ENCODE results near the gene TOMM7. TPM values are rescaled to one million over a fixed set of nuclear protein-coding genes. Genes with fewer than 3 reads are reported as not detected.
"Not testable (repeated sequence)": the region's sequence is repeated elsewhere in the genome, so short reads cannot be mapped to it uniquely, and the experiment has no call there.

Gene TOMM7
- total and polyA plus RNA-seq, 12 donors, result 94.2 to 574 (median 275) TPM

GRCh38 chr7:22805227-22805626 lies 17.4 kb downstream of the TOMM7 start:
- Histone ChIP-seq H3K9me3 (replicated peaks in 1 of 3) (no peaks in the 10 kb centered on the region), H3K4me3 (no peak overlapping the region), H3K4me1 (replicated peaks in 1 of 2) (no peaks in the 10 kb centered on the region), H3K27me3 (no peaks in the 10 kb centered on the region), H3K27ac (no peak overlapping the region), H3K36me3 (replicated peaks in 1 of 2) (no peaks in the 10 kb centered on the region)
- WGBS, 4 donors, result 85 to 92% (median 88%) methylated on average over 2 of the region's 2 CpGs
- TF ChIP-seq POLR2A (IDR thresholded peaks at IDR 0.05), result no peak
- TF ChIP-seq CTCF (IDR thresholded peaks at IDR 0.05), result no peak
- intact Hi-C loops (cut with DNase I), result no loop called here
- DNase-seq, result no peak

- 80 to 87% (median 82%) methylated on average over 4 of the region's 4 CpGs for WGBS, 4 donors
- intact Hi-C loops (cut with DNase I); H3K9me3 ChIP-seq (replicated peaks in 1 of 3); H3K4me1 ChIP-seq (replicated peaks in 1 of 2); DNase-seq; H3K27me3 ChIP-seq; H3K4me3 ChIP-seq; H3K27ac ChIP-seq; H3K36me3 ChIP-seq (replicated peaks in 1 of 2): not testable (repeated sequence)
Measured at GRCh38 chr7:22802831-22803230, 19.8 kb downstream of the TOMM7 start.

DNA sequence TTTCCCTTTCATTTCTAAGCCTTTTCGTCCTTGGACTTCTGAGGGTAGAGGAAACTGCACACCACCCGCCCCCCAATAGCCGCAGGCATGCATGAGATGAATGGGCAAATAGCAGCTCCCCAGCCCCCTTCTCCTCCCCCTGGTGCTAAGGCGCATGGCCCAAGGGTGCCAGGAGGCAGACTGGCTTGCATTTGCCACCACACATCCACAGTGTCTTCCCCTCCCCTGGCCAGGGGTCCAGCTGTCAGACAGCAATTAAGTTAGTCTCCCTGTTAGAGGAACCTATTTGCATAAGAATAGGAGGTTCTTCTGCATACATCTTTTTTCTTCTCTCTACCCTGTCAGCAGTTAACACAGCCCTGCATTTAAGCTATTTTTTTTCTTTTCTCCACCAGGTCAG lies 20.2 kb downstream of the TOMM7 start:
- no peaks in the 10 kb centered on the region for H3K9me3 ChIP-seq (replicated peaks in 1 of 3)
- WGBS, 4 donors, result 88 to 94% (median 90%) methylated on average over 4 of the region's 4 CpGs
- no peaks in the 10 kb centered on the region for H3K4me1 ChIP-seq (replicated peaks in 1 of 2)
- no peak for TF ChIP-seq CTCF (IDR thresholded peaks at IDR 0.05)
- no peak for TF ChIP-seq POLR2A (IDR thresholded peaks at IDR 0.05)
- H3K27me3 ChIP-seq, result no peaks in the 10 kb centered on the region
- H3K27ac ChIP-seq, result no peak overlapping the region
- no peak for DNase-seq
- intact Hi-C loops (cut with DNase I), result no loop called here
- H3K36me3 ChIP-seq (replicated peaks in 1 of 2), result no peaks in the 10 kb centered on the region
- H3K4me3 ChIP-seq, result no peak overlapping the region

DNA sequence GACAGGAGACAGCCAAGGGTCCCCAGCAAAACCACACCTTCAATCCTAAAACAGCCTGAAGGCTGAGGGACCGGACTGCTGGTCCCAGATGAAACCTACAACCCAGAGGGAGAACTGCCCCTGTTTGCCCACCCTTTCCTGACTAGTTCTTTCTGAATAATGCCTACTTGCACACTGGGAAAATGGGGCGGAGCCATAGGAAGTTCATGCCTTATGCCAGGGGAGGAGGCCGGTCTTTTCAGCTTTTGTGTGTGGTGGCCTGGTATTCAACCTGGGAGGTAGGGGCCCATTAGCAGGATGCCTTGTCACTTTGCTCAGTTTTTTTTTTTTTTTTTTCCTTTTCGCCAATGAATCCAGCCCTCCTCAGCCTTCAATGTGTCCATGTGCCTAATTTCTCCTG lies 20.7 kb downstream of the TOMM7 start:
- H3K4me3 ChIP-seq, result no peak overlapping the region
- no peak for DNase-seq
- TF ChIP-seq CTCF (IDR thresholded peaks at IDR 0.05) (no peak), POLR2A (IDR thresholded peaks at IDR 0.05) (no peak)
- H3K9me3 ChIP-seq (replicated peaks in 1 of 3), result no peaks in the 10 kb centered on the region
- no peaks in the 10 kb centered on the region for H3K36me3 ChIP-seq (replicated peaks in 1 of 2)
- no peaks in the 10 kb centered on the region for H3K4me1 ChIP-seq (replicated peaks in 1 of 2)
- H3K27me3 ChIP-seq, result no peaks in the 10 kb centered on the region
- intact Hi-C loops (cut with DNase I), result no loop called here
- H3K27ac ChIP-seq, result no peak overlapping the region
- WGBS, 4 donors, result 91 to 95% (median 93%) methylated on average over 4 of the region's 4 CpGs

GRCh38 chr7:22799633-22800032 lies 23.0 kb downstream of the TOMM7 start:
- no peak overlapping the region for H3K27ac ChIP-seq
- intact Hi-C loops (cut with DNase I), result no loop called here
- H3K27me3 ChIP-seq, result no peaks in the 10 kb centered on the region
- H3K9me3 ChIP-seq (replicated peaks in 1 of 3), result no peaks in the 10 kb centered on the region
- no peaks in the 10 kb centered on the region for H3K4me1 ChIP-seq (replicated peaks in 1 of 2)
- no peaks in the 10 kb centered on the region for H3K36me3 ChIP-seq (replicated peaks in 1 of 2)
- no peak overlapping the region for H3K4me3 ChIP-seq
- TF ChIP-seq POLR2A (IDR thresholded peaks at IDR 0.05), result no peak
- no peak for TF ChIP-seq CTCF (IDR thresholded peaks at IDR 0.05)
- 50 to 72% (median 55%) methylated on average over 2 of the region's 2 CpGs for WGBS, 4 donors
- no peak for DNase-seq
